Ishikawa (cell line): ENCODE measurements around the gene GPR137B.

Experiments used
- CEBPB ChIP-seq: IDR thresholded peaks from 2 replicates; pipeline ENCODE4 v1.6.1; 2012
- CREB1 ChIP-seq: IDR thresholded peaks from 2 replicates; pipeline ENCODE4 v1.6.1; 2012; ENCODE audit warnings: low read depth
- EGR1 ChIP-seq: IDR thresholded peaks from 2 replicates; pipeline ENCODE4 v1.6.1; 2012
- EP300 ChIP-seq: IDR thresholded peaks from 2 replicates; pipeline ENCODE4 v1.6.1; 2012; ENCODE audit warnings: borderline replicate concordance
- FOXM1 ChIP-seq: IDR thresholded peaks from 2 replicates; pipeline ENCODE4 v1.6.1; 2012; ENCODE audit warnings: low read depth, borderline replicate concordance
- NFIC ChIP-seq: IDR thresholded peaks from 2 replicates; pipeline ENCODE4 v1.6.1; 2012
- RAD21 ChIP-seq: IDR thresholded peaks from 2 replicates; pipeline ENCODE4 v1.6.1; 2012; ENCODE audit warnings: low read depth
- TAF1 ChIP-seq: IDR thresholded peaks from 2 replicates; pipeline ENCODE4 v1.6.1; 2012; ENCODE audit warnings: low read depth, mild to moderate bottlenecking
- TCF12 ChIP-seq: IDR thresholded peaks from 2 replicates; pipeline ENCODE4 v1.6.1; 2012; ENCODE audit warnings: low read depth
- TEAD4 ChIP-seq: IDR thresholded peaks from 2 replicates; pipeline ENCODE4 v1.6.1; 2012
- YY1 ChIP-seq: IDR thresholded peaks from 2 replicates; pipeline ENCODE4 v1.6.1; 2012; ENCODE audit warnings: low read depth
- ZBTB7A ChIP-seq: IDR thresholded peaks from 2 replicates; pipeline ENCODE4 v1.6.1; 2012; ENCODE audit warnings: low read depth
- TF ChIP-seq, protein P1 (sequence below): IDR thresholded peaks from 2 replicates; pipeline ENCODE4 v1.6.1; 2012
- TF ChIP-seq, protein P2 (sequence below): IDR thresholded peaks from 2 replicates; pipeline ENCODE4 v1.6.1; 2012
- TF ChIP-seq, protein P3 (sequence below): IDR thresholded peaks from 2 replicates; pipeline ENCODE4 v1.6.1; 2012; ENCODE audit warnings: low read depth, mild to moderate bottlenecking

Gene GPR137B

DNA sequence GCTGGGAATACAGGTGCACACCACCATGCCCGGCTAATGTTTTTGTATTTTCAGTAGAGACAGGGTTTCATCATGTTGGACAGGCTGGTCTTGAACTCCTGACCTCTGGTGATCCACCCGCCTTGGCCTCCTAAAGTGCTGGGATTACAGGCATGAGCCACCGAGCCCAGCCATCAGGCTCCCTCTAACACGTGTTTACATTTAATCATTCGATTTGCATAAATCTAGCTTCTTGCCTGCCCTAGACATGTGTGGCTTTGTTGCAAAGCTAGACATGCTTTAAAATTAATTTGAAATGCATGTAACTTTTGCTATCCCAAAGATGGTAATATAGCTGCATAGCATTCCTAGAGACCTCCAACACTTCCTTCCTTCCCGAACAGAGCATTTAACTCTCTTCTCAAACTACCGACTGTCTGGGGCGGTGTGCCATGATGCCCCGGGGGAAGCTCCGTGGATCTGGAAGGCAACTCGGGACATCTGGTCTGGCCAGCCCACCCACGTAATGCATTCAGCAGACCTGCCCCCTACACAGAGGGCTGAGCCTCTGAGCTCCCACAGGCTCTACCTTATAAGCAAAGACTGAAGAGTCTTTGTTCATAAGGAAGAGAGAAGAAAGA, 42.9 kb upstream of the GPR137B start:
- TF ChIP-seq TAF1, result no peak

DNA sequence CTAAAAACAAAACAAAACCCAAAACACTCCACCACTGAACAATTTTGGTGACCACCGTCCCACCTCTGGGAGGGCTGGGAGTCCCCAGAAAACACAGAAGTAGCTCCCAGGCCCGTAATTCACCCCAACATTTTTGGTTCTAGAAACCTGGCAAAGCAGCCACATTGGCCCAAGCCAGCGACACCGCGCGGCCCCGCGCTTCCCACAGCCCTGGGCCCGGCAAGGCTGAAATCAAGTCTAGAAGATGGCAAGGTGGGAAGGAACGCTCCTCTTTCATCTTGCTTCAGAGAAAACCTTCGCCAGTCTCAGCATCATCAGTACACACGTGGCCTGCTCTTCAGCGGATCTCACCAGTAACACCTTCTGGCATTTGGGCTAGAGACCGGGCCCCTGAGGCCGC, 41.5 kb upstream of the GPR137B start:
- TF ChIP-seq YY1 (no peak), EP300 (no peak), ZBTB7A (no peak), EGR1 (no peak), CEBPB (no peak), RAD21 (no peak), CREB1 (no peak), TCF12 (no peak), TAF1 (no peak), TEAD4 (no peak), FOXM1 (no peak), NFIC (no peak)
- TF ChIP-seq, protein P1, sequence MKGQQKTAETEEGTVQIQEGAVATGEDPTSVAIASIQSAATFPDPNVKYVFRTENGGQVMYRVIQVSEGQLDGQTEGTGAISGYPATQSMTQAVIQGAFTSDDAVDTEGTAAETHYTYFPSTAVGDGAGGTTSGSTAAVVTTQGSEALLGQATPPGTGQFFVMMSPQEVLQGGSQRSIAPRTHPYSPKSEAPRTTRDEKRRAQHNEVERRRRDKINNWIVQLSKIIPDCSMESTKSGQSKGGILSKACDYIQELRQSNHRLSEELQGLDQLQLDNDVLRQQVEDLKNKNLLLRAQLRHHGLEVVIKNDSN, result no peak
- TF ChIP-seq, protein P2, sequence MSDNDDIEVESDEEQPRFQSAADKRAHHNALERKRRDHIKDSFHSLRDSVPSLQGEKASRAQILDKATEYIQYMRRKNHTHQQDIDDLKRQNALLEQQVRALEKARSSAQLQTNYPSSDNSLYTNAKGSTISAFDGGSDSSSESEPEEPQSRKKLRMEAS, result no peak
- TF ChIP-seq, protein P3, sequence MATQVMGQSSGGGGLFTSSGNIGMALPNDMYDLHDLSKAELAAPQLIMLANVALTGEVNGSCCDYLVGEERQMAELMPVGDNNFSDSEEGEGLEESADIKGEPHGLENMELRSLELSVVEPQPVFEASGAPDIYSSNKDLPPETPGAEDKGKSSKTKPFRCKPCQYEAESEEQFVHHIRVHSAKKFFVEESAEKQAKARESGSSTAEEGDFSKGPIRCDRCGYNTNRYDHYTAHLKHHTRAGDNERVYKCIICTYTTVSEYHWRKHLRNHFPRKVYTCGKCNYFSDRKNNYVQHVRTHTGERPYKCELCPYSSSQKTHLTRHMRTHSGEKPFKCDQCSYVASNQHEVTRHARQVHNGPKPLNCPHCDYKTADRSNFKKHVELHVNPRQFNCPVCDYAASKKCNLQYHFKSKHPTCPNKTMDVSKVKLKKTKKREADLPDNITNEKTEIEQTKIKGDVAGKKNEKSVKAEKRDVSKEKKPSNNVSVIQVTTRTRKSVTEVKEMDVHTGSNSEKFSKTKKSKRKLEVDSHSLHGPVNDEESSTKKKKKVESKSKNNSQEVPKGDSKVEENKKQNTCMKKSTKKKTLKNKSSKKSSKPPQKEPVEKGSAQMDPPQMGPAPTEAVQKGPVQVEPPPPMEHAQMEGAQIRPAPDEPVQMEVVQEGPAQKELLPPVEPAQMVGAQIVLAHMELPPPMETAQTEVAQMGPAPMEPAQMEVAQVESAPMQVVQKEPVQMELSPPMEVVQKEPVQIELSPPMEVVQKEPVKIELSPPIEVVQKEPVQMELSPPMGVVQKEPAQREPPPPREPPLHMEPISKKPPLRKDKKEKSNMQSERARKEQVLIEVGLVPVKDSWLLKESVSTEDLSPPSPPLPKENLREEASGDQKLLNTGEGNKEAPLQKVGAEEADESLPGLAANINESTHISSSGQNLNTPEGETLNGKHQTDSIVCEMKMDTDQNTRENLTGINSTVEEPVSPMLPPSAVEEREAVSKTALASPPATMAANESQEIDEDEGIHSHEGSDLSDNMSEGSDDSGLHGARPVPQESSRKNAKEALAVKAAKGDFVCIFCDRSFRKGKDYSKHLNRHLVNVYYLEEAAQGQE, result no peak

DNA sequence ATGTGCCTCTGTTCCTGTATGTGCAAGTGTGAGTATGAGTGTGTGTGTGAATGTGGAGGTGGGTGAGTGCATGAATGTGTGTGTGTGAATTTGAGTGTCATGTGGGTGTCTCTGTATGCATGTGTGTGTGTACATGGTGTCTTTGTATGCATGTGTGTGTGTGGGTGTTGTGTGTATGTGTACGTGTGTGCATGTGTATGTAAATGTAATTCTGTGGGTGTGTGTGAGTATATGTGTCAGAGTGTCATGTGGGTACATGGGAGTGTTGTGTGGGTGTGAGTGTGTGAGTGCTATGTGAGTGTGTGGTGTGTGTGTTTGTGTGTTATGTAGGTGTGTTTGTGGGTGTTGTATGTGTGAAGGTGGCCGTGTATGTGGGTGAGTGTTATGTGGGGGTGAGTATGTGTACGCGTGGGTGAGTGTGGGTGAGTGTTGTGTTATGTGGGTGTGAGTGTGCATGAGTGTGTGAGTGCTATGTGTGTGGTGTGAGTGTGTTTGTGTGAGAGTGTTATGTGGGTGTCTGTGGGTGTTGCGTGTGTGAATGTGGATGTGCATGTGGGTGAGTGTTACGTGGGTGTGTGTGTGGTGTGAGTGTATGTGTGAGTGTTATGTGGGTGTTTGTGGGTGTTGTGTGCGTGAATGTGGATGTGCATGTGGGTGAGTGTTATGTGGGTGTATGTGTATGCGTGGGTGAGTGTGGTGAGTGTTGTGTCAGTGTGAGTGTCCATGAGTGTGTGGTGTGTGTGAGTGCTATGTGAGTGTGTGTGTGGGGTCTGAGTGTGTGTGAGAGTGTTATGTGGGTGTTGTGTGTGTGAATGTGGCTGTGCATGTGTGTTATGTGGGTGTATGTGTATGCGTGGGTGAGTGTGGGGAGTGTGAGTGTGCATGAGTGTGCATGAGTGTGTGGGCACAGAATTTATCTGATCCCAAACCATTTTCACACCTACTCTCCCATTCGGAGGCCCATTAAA, 40.8 kb upstream of the GPR137B start:
- TF ChIP-seq TEAD4 (no peak), ZBTB7A (no peak), TAF1 (no peak), EGR1 (no peak), YY1 (no peak), FOXM1 (no peak), CEBPB (no peak), NFIC (no peak), RAD21 (no peak), EP300 (no peak)
- TF ChIP-seq, protein P3, result no peak
- TF ChIP-seq, protein P2, result no peak
- TF ChIP-seq, protein P1, result no peak

DNA sequence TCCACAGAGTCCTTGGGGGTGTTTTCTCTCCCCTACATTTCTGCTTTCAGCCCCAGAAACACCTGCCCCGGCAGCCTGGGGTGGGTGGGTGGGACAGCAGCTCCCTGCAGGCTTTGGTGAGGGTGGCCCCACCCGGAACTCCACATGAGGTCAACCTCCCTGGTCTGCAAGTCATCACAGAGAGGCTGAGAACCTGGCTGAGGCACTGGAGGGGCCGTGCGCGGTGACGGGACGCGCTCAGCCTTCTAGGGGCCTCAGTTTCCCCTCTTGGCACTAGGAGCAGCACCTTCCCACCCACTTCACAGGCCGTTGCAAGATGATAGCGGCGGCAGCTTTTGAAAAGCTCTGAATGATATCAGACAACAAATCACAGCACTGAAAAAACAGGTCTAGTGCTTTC, 39.7 kb upstream of the GPR137B start:
- TF ChIP-seq, protein P2, result no peak
- TF ChIP-seq ZBTB7A (no peak), EGR1 (no peak), TEAD4 (no peak), TCF12 (no peak), CREB1 (no peak), FOXM1 (no peak), CEBPB (no peak), TAF1 (no peak), YY1 (no peak), EP300 (no peak), NFIC (no peak), RAD21 (no peak)
- TF ChIP-seq, protein P1, result no peak
- TF ChIP-seq, protein P3, result no peak
